RWPE2 (cell line): ENCODE results near the gene P4HB.

Experiments used
- ATAC-seq: fragments of 200-7000 bp; cut with Tn5 transposase; 3 replicates; pipeline ENCODE4 v1.9.1; 2021; ENCODE audit warnings: low read depth
- DNase-seq: peaks from one replicate; pipeline ENCODE4 v3.0.0-alpha.2; 2020; ENCODE audit warnings: low spot score
- H3K27ac ChIP-seq: fragments of 450-650 bp; 2 replicates; pipeline ENCODE4 v1.5.1; 2017; ENCODE audit warnings: mild to moderate bottlenecking; ENCODE audit not compliant: poor library complexity, severe bottlenecking
- H3K27me3 ChIP-seq: fragments of 250-450 bp; sonication (Bioruptor Pico); 2 replicates; pipeline ENCODE4 v1.5.1; 2021; ENCODE audit warnings: mild to moderate bottlenecking, moderate library complexity; ENCODE audit not compliant: insufficient read depth, poor library complexity, severe bottlenecking
- H3K36me3 ChIP-seq: fragments of 250-450 bp; sonication (Bioruptor Pico); 2 replicates; pipeline ENCODE4 v1.5.1; 2020; ENCODE audit warnings: low read depth, mild to moderate bottlenecking, moderate library complexity
- H3K4me1 ChIP-seq: fragments of 250-450 bp; sonication (Bioruptor Pico); 2 replicates; pipeline ENCODE4 v1.5.1; 2021; ENCODE audit warnings: mild to moderate bottlenecking, moderate library complexity; ENCODE audit not compliant: insufficient read depth, poor library complexity, severe bottlenecking
- H3K4me3 ChIP-seq: fragments of 250-450 bp; sonication (Bioruptor Pico); 2 replicates; pipeline ENCODE4 v1.5.1; 2021; ENCODE audit warnings: mild to moderate bottlenecking, moderate library complexity; ENCODE audit not compliant: severe bottlenecking
- H3K9me3 ChIP-seq: fragments of 250-450 bp; sonication (Bioruptor Pico); 2 replicates; pipeline ENCODE4 v1.5.1; 2021; ENCODE audit warnings: mild to moderate bottlenecking, moderate library complexity; ENCODE audit not compliant: severe bottlenecking
- TF ChIP-seq, protein P1 (sequence below): fragments of 450-650 bp; IDR thresholded peaks from one replicate; pipeline ENCODE4 v1.5.1; 2017; ENCODE audit warnings: mild to moderate bottlenecking, moderate library complexity; ENCODE audit not compliant: poor library complexity, severe bottlenecking

P4HB gene

DNA sequence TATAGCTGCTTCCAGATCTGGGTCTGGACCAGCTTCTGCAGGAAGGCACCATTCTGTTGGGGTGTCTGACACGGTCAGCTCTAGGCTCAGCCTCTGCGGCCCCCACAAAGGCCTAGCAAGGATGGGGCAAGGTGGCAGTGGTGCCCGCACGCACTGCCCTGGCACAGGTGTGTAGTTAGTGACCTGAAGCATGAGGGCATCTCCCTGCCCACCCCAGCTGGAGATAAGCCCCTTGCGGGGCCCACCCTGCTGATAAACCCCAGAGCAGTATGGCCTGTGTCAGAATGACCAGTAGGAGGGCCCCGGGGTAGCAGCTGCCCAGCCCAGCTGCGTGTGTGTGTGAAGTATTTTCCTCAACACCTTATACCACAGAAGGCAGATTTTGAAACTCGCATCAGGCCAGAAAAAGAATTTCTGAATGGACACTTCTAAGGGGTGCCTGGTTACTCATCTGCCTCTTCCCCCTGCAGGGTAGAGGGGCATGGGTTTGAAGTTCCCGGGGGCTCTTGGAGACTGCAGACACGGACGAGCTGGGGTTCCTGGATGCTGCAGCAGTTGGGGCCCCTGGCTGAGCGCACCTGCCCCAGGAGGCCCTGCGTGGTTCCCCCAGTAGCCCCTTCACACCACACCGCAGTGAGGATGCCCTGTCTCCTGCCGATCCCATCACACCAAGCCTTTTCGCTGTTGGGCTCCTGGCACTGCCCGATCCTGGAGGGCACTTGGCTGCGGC lies 6.3 kb upstream of the P4HB start:
- DNase-seq: peak; percentile 73

DNA sequence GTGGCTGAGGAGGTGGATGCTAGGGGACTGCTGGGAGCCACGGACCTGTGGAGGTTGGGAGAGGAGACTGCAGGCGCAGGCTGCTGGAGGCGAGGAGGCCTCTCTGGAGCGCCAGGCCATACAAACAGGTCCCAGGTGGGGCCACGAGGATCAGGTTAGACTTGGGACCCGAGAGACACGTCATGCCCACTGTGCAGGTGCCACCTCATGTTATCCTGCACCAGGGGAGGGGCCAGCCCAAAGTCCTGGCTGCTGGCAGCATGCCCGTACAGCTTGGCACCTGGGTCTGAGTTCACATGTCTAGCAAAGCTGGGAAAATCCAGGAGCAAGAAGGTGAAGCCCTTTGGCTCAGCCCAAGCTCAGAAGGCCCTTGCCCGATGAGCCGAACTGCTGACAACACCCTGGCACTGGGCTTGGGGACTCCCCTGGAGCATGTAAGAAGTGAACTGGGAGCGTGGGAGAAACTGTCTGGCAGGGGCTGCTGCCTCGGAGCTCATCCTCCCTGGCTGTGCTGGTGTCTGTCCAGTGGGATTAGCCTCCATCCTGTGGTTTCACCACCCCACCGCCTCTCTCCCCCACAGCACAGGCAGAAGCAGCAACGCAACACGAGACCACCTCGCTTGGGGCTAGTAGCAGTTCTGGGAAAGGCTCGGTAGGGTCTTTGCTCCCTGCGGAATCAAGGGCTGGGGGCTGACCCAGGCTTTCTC lies 5.6 kb upstream of the P4HB start:
- H3K4me1 ChIP-seq: peaks cover 23% of the 10 kb centered on the region
- peak; percentile 75 for DNase-seq
- no peaks in the 10 kb centered on the region for H3K9me3 ChIP-seq
- H3K27me3 ChIP-seq: no peaks in the 10 kb centered on the region
- peak overlapping the region; percentile 98 for H3K27ac ChIP-seq
- H3K36me3 ChIP-seq: peaks cover 73% of the 10 kb centered on the region
- no peak overlapping the region for H3K4me3 ChIP-seq
- TF ChIP-seq, protein P1, sequence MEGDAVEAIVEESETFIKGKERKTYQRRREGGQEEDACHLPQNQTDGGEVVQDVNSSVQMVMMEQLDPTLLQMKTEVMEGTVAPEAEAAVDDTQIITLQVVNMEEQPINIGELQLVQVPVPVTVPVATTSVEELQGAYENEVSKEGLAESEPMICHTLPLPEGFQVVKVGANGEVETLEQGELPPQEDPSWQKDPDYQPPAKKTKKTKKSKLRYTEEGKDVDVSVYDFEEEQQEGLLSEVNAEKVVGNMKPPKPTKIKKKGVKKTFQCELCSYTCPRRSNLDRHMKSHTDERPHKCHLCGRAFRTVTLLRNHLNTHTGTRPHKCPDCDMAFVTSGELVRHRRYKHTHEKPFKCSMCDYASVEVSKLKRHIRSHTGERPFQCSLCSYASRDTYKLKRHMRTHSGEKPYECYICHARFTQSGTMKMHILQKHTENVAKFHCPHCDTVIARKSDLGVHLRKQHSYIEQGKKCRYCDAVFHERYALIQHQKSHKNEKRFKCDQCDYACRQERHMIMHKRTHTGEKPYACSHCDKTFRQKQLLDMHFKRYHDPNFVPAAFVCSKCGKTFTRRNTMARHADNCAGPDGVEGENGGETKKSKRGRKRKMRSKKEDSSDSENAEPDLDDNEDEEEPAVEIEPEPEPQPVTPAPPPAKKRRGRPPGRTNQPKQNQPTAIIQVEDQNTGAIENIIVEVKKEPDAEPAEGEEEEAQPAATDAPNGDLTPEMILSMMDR: no peak
- ATAC-seq: no peak

More for the DNA sequence above, 6.3 kb upstream of the P4HB start:
- Histone ChIP-seq H3K36me3 (peaks cover 73% of the 10 kb centered on the region), H3K27ac (peak overlapping the region; percentile 98), H3K9me3 (no peaks in the 10 kb centered on the region), H3K4me1 (peaks cover 23% of the 10 kb centered on the region), H3K4me3 (no peak overlapping the region), H3K27me3 (no peaks in the 10 kb centered on the region)
- TF ChIP-seq, protein P1: no peak
- ATAC-seq: peak; percentile 0; the same call in 1 of the 3 replicates

DNA sequence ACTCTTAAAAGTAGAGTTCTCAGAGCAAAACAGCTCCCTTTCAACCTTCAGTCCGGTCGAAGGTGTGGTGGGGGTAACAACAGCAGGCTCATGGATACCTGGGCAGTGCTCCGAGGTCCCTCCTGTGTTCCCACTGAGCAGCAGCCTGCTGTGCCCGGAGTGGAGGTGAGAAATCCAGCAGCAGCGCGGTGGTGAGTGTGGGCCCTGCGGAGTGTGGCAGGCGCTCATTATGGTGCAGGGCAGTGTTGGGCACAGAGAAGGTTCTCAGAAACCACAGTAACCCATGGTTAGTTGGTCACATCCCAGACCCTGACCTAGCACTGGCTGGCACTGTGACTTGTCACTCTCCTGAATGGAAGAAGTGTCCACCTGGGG lies 5.0 kb upstream of the P4HB start:
- H3K27me3 ChIP-seq: no peaks in the 10 kb centered on the region
- DNase-seq (no peak), ATAC-seq (no peak)
- peaks cover 71% of the 10 kb centered on the region for H3K36me3 ChIP-seq
- TF ChIP-seq, protein P1: no peak
- peak overlapping the region; percentile 98 for H3K27ac ChIP-seq
- no peak overlapping the region for H3K4me3 ChIP-seq
- H3K4me1 ChIP-seq: peaks cover 23% of the 10 kb centered on the region
- no peaks in the 10 kb centered on the region for H3K9me3 ChIP-seq

DNA sequence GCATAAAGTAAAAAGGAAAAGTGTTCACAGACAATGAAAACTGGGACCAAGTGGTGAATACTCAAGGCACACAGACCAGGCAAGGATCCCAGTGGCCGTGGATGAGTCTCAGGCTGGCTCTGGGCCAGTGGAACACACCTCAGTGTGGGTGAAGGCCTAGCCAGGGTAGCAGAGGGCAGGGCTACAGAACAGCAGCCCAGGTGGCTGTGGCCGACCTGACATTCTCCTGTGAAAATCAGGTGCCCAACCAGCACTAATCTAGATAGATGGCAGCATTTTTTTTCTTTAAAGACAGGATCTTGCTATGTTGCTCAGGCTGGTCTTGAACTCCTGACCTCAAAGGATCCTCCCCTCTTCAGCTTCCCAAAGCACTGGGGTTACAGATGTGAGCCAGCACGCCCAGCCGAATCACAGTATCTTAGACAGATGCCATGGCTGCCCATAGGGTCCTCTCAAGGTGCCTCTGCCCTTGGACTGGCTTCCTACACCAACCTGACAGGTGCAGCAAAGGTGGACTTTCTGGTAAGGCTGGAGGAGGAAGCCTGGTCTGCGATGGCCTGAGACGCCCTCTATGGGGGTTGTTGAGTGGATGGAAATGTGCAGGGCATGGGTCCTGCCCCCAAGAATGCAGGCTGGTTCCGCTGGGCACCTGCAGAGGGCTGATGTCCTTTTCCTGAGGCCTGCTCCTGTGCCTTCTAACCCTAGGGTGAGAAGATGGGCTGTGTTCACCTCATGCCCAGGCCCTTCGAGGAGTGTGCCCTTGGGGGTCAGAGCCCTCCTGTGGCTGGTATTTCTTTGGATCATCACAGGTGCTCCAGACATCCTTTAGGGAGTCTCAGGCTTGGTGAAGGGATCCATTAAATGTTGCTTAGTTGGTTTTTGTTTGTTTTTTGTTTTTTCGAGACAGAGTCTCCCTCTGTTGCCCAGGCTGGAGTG lies 3.8 kb upstream of the P4HB start:
- no peak for ATAC-seq

More for the DNA sequence above, 3.8 kb upstream of the P4HB start:
- Histone ChIP-seq H3K27me3 (no peaks in the 10 kb centered on the region), H3K27ac (peak overlapping the region; percentile 80), H3K4me1 (peaks cover 19% of the 10 kb centered on the region), H3K4me3 (no peak overlapping the region), H3K9me3 (no peaks in the 10 kb centered on the region), H3K36me3 (peaks cover 66% of the 10 kb centered on the region)
- no peak for DNase-seq
- TF ChIP-seq, protein P1: no peak
